H9 (cell line): ENCODE data around the gene HOXC11. TPM values are rescaled to one million over a fixed set of nuclear protein-coding genes. Genes with fewer than 3 reads are reported as not detected.

Experiments used
- DNase-seq: peaks from one replicate; pipeline ENCODE4 v3.0.0-alpha.2; 2017
- H2AFZ ChIP-seq: one replicate; pipeline ENCODE4 v1.6.1; 2013; ENCODE audit warnings: mild to moderate bottlenecking, low read length, control low read depth, moderate library complexity
- H2AK5ac ChIP-seq: 2 replicates; pipeline ENCODE4 v1.6.1; 2013; ENCODE audit warnings: low read length, control low read depth, mixed read lengths; ENCODE audit not compliant: insufficient read length
- H2BK120ac ChIP-seq: one replicate; pipeline ENCODE4 v1.6.1; 2013; ENCODE audit warnings: low read depth, mild to moderate bottlenecking, low read length, control low read depth, inconsistent platforms; ENCODE audit not compliant: poor library complexity, severe bottlenecking
- H2BK12ac ChIP-seq: 2 replicates; pipeline ENCODE4 v1.6.1; 2013; ENCODE audit warnings: low read length, control low read depth, mixed read lengths, low read depth; ENCODE audit not compliant: insufficient read length
- H2BK15ac ChIP-seq: 2 replicates; pipeline ENCODE4 v1.6.1; 2013; ENCODE audit warnings: low read depth, low read length, control low read depth
- H2BK20ac ChIP-seq: one replicate; pipeline ENCODE4 v1.6.1; 2013; ENCODE audit warnings: low read depth, mild to moderate bottlenecking, low read length, control low read depth, inconsistent platforms; ENCODE audit not compliant: poor library complexity, severe bottlenecking
- H2BK5ac ChIP-seq: 2 replicates; pipeline ENCODE4 v1.6.1; 2013; ENCODE audit warnings: low read length, control low read depth, mixed read lengths; ENCODE audit not compliant: insufficient read length
- H3K14ac ChIP-seq: 2 replicates; pipeline ENCODE4 v1.6.1; 2013; ENCODE audit warnings: low read length, control low read depth; ENCODE audit not compliant: insufficient read depth
- H3K18ac ChIP-seq: 2 replicates; pipeline ENCODE4 v1.6.1; 2013; ENCODE audit warnings: low read depth, mild to moderate bottlenecking, mixed read lengths, low read length, control low read depth; ENCODE audit not compliant: insufficient read length
- H3K23ac ChIP-seq: 2 replicates; pipeline ENCODE4 v1.6.1; 2013; ENCODE audit warnings: low read length, control low read depth, mixed read lengths, low read depth; ENCODE audit not compliant: insufficient read length
- H3K23me2 ChIP-seq: 2 replicates; pipeline ENCODE4 v1.6.1; 2013; ENCODE audit warnings: low read depth, mild to moderate bottlenecking, mixed read lengths, low read length, control low read depth; ENCODE audit not compliant: insufficient read length, poor library complexity, severe bottlenecking
- H3K27ac ChIP-seq: 2 replicates; pipeline ENCODE4 v1.5.1; 2013; ENCODE audit warnings: low read length, control low read depth, mixed read lengths, low read depth; ENCODE audit not compliant: insufficient read length
- H3K27me3 ChIP-seq: 2 replicates; pipeline ENCODE4 v1.6.1; 2013; ENCODE audit warnings: low read length, control low read depth, inconsistent platforms; ENCODE audit not compliant: insufficient read depth
- H3K4ac ChIP-seq: 2 replicates; pipeline ENCODE4 v1.6.1; 2013; ENCODE audit warnings: low read depth, mild to moderate bottlenecking, control low read depth, inconsistent platforms, low read length, moderate library complexity
- H3K4me1 ChIP-seq: 2 replicates; pipeline ENCODE4 v1.6.1; 2013; ENCODE audit warnings: low read length, control low read depth, inconsistent platforms; ENCODE audit not compliant: insufficient read depth
- H3K4me2 ChIP-seq: 2 replicates; pipeline ENCODE4 v1.6.1; 2013; ENCODE audit warnings: low read length, control low read depth, mixed read lengths; ENCODE audit not compliant: insufficient read length, insufficient read depth
- H3K56ac ChIP-seq: 2 replicates; pipeline ENCODE4 v1.6.1; 2013; ENCODE audit warnings: low read depth, mild to moderate bottlenecking, mixed read lengths, low read length, control low read depth; ENCODE audit not compliant: insufficient read length
- H3K79me1 ChIP-seq: 2 replicates; pipeline ENCODE4 v1.6.1; 2013; ENCODE audit warnings: low read depth, mild to moderate bottlenecking, moderate library complexity, low read length, control low read depth, inconsistent platforms; ENCODE audit not compliant: insufficient read depth, poor library complexity, severe bottlenecking
- H3K79me2 ChIP-seq: 2 replicates; pipeline ENCODE4 v1.6.1; 2013; ENCODE audit warnings: low read length, control low read depth, inconsistent platforms; ENCODE audit not compliant: insufficient read depth
- H3K9ac ChIP-seq: 2 replicates; pipeline ENCODE4 v1.6.1; 2013; ENCODE audit warnings: low read length, control low read depth, mixed read lengths; ENCODE audit not compliant: insufficient read length; ENCODE audit errors: extremely low read depth
- H3K9me3 ChIP-seq: one replicate; pipeline ENCODE4 v1.6.1; 2013; ENCODE audit warnings: low read depth, low read length, inconsistent platforms; ENCODE audit not compliant: control insufficient read depth
- H3T11ph ChIP-seq: one replicate; pipeline ENCODE4 v1.6.1; 2013; ENCODE audit warnings: mild to moderate bottlenecking, low read length, control low read depth, inconsistent platforms
- H4K20me1 ChIP-seq: one replicate; pipeline ENCODE4 v1.6.1; 2013; ENCODE audit not compliant: control insufficient read depth, insufficient read length, insufficient read depth
- H4K5ac ChIP-seq: 2 replicates; pipeline ENCODE4 v1.6.1; 2013; ENCODE audit warnings: low read depth, mild to moderate bottlenecking, mixed read lengths, low read length, control low read depth; ENCODE audit not compliant: insufficient read length
- H4K8ac ChIP-seq: replicated peaks from 2 replicates; pipeline ENCODE4 v1.6.1; 2013; ENCODE audit warnings: low read length, control low read depth, mixed read lengths, low read depth; ENCODE audit not compliant: insufficient read length
- H4K91ac ChIP-seq: 2 replicates; pipeline ENCODE4 v1.6.1; 2013; ENCODE audit warnings: low read depth, mild to moderate bottlenecking, moderate library complexity, mixed read lengths, low read length, control low read depth; ENCODE audit not compliant: insufficient read length
- H3K27ac Mint-ChIP-seq, 3 experiments: 2 replicates in 2 of 3; 3 replicates in 1 of 3; pipeline ENCODE4 v1.8.0; 2020 to 2021; ENCODE audit warnings: mixed read lengths in 3 of 3, mild to moderate bottlenecking in 1 of 3, moderate library complexity in 1 of 3
- H3K27me3 Mint-ChIP-seq: 2 replicates; pipeline ENCODE4 v1.8.0; 2021; ENCODE audit warnings: low read depth, mild to moderate bottlenecking, moderate library complexity, mixed read lengths
- H3K36me3 Mint-ChIP-seq, 3 experiments: 2 replicates in 2 of 3; 3 replicates in 1 of 3; pipeline ENCODE4 v1.8.0; 2020 to 2021; ENCODE audit warnings: low read depth in 3 of 3, mixed read lengths in 3 of 3; ENCODE audit not compliant: insufficient read depth in 1 of 3
- H3K4me1 Mint-ChIP-seq, 2 experiments: 2 replicates each; pipeline ENCODE4 v1.8.0; 2020; ENCODE audit warnings: mixed read lengths in 2 of 2
- H3K4me3 Mint-ChIP-seq, 2 experiments: 2 replicates in 1 of 2; 3 replicates in 1 of 2; pipeline ENCODE4 v1.8.0; 2020 to 2021; ENCODE audit warnings: mild to moderate bottlenecking in 2 of 2, mixed read lengths in 2 of 2, moderate library complexity in 1 of 2
- H3K9me3 Mint-ChIP-seq, 2 experiments: 2 replicates in 1 of 2; 3 replicates in 1 of 2; pipeline ENCODE4 v1.8.0; 2020; ENCODE audit warnings: mild to moderate bottlenecking in 2 of 2, mixed read lengths in 2 of 2, moderate library complexity in 1 of 2
- CTCF ChIP-seq: fragments of 200-600 bp; sonication (generic); conservative IDR thresholded peaks from 3 replicates; pipeline ENCODE4 v1.8.0; 2021; ENCODE audit warnings: antibody characterized with exemption, mild to moderate bottlenecking
- WGBS: extraction: QIAGEN DNeasy Blood & Tissue Kit; methylation state at CpG from one replicate; pipeline ENCODE4 v1.1.7; 2013; ENCODE audit warnings: missing lambda C conversion rate, low lambda C conversion rate, mixed read lengths; ENCODE audit not compliant: insufficient read length; ENCODE audit errors: extremely low coverage; 5-methylcytosine and 5-hydroxymethylcytosine counted together
- total RNA-seq: library from RNA; stranded (reverse); gene quantifications from 2 replicates; pipeline ENCODE4 v1.2.1, GENCODE V29; 2021

The HOXC11 gene
- total RNA-seq, 1 experiment from 2014 or later, result not detected

DNA sequence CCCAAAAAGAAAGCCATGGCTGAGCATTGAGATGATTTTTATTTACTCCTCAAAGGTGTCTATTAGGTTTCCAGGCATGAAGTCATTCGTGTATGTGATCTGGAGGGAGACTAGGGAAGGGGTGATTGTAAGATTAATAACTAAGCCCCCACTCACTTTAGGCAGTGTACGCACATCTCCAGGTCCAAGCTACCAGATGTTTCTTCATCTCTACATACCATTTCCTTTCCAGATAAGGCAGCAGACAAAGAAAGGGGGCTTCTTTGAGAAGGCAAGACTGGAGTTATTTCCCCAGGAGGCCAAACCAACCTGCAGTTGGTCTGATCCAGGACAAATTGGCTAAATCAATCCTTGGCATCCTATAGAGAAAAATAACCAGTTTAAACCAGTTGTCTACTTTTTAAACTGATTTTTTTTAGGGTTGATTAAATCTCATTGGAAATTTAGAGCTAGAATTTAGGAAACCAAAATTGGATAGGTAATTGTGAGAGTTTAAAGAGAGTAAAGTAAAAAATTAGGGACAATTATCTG lies 30.4 kb upstream of the HOXC11 start:
- Mint-ChIP-seq H3K27ac (no peak overlapping the region), H3K4me3 (no peak overlapping the region), H3K36me3 (no peaks in the 10 kb centered on the region), H3K4me1 (peaks cover 0 to 16% of the 10 kb centered on the region in 2 experiments; a peak in 3 of 4 replicates), H3K9me3 (peaks cover 0 to 4% of the 10 kb centered on the region in 2 experiments; a peak in 4 of 5 replicates), H3K27me3 (peaks cover 98% of the 10 kb centered on the region)
- H3K4me1 ChIP-seq, result no peaks in the 10 kb centered on the region
- H2AFZ ChIP-seq, result no peak overlapping the region
- no peaks in the 10 kb centered on the region for H3K9me3 ChIP-seq
- no peaks in the 10 kb centered on the region for H3K79me1 ChIP-seq
- no peak overlapping the region for H3K4me2 ChIP-seq
- no peak overlapping the region for H2BK20ac ChIP-seq
- no peaks in the 10 kb centered on the region for H3K23me2 ChIP-seq
- no peak overlapping the region for H3K56ac ChIP-seq
- H2BK120ac ChIP-seq, result no peak overlapping the region
- no peak overlapping the region for H3K9ac ChIP-seq
- DNase-seq, result no peak
- WGBS, result no CpG with 5 or more reads among the region's 2 CpGs
- H2BK5ac ChIP-seq, result no peak overlapping the region
- no peaks in the 10 kb centered on the region for H4K20me1 ChIP-seq
- no peak overlapping the region for H2BK12ac ChIP-seq
- no peak overlapping the region for H2AK5ac ChIP-seq
- no peak overlapping the region for H3K27ac ChIP-seq
- no peak overlapping the region for H3K23ac ChIP-seq
- H4K91ac ChIP-seq, result no peak overlapping the region
- no peak for TF ChIP-seq CTCF
- H3K79me2 ChIP-seq, result no peaks in the 10 kb centered on the region
- no peak overlapping the region for H3K14ac ChIP-seq
- H3K4ac ChIP-seq, result no peak overlapping the region
- no peak overlapping the region for H4K5ac ChIP-seq
- peaks cover 91% of the 10 kb centered on the region for H3K27me3 ChIP-seq
- no peak overlapping the region for H3T11ph ChIP-seq
- no peak overlapping the region for H3K18ac ChIP-seq
- no peak overlapping the region for H4K8ac ChIP-seq
- no peak overlapping the region for H2BK15ac ChIP-seq
